Measurements from ENCODE around the gene PUS10. TPM values are rescaled to one million over a fixed set of nuclear protein-coding genes. Genes with fewer than 3 reads are reported as not detected.

Gene PUS10
- polyA plus RNA-seq, 2 of the 4 experiments (the other 2 are of a cell fraction): 3.3 to 9.3 TPM

- 45% methylated on average over 2 of the region's 2 CpGs for WGBS (ENCODE audit: missing lambda C conversion rate)
- ATAC-seq: peak in 1 of 2 experiments; percentile 33; a peak in 3 of 6 replicates
- DNase-seq (ENCODE audit: low read depth in 1 of 2, low spot score in 1 of 2): peak in 1 of 2 experiments; percentile 36
- H3K9me3 ChIP-seq: no peaks in the 10 kb centered on the region
- ChIA-PET CTCF (no interaction called here), POLR2A (no interaction called here)
- no peak overlapping the region for H3K27ac ChIP-seq
- no peak overlapping the region for H3K4me3 ChIP-seq
- H3K4me2 ChIP-seq: no peak overlapping the region
- H3K4me1 ChIP-seq: no peaks in the 10 kb centered on the region
- peak; percentile 18 for FAIRE-seq
- TF ChIP-seq BHLHE40 (IDR thresholded peaks at IDR 0.05; ENCODE audit: low read depth, low read length) (no peak), JUNB (IDR thresholded peaks at IDR 0.05) (no peak), KDM1A (IDR thresholded peaks at IDR 0.05; ENCODE audit: low read depth) (no peak), PHF8 (IDR thresholded peaks at IDR 0.05; ENCODE audit: borderline replicate concordance, low read depth) (no peak), SREBF2 (IDR thresholded peaks at IDR 0.05) (no peak), RCOR1 (IDR thresholded peaks at IDR 0.05; ENCODE audit: low read depth, low read length) (no peak), HMGXB4 (CRISPR knock-in tag; IDR thresholded peaks at IDR 0.05; ENCODE audit: borderline replicate concordance) (no peak)
- TF ChIP-seq, protein P1, sequence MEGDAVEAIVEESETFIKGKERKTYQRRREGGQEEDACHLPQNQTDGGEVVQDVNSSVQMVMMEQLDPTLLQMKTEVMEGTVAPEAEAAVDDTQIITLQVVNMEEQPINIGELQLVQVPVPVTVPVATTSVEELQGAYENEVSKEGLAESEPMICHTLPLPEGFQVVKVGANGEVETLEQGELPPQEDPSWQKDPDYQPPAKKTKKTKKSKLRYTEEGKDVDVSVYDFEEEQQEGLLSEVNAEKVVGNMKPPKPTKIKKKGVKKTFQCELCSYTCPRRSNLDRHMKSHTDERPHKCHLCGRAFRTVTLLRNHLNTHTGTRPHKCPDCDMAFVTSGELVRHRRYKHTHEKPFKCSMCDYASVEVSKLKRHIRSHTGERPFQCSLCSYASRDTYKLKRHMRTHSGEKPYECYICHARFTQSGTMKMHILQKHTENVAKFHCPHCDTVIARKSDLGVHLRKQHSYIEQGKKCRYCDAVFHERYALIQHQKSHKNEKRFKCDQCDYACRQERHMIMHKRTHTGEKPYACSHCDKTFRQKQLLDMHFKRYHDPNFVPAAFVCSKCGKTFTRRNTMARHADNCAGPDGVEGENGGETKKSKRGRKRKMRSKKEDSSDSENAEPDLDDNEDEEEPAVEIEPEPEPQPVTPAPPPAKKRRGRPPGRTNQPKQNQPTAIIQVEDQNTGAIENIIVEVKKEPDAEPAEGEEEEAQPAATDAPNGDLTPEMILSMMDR (IDR thresholded peaks at IDR 0.05): no peak
These were observed 37.5 kb upstream of the PUS10 start for GRCh38 chr2:61055557-61055956.

GRCh38 chr2:61045999-61046398 is 27.9 kb upstream of the PUS10 start:
- Histone ChIP-seq H3K4me1 (no peaks in the 10 kb centered on the region; the same call in 2 of the 3 replicates), H3K27ac (no peak overlapping the region), H3K4me3 (no peak overlapping the region), H3K9me3 (no peaks in the 10 kb centered on the region), H3K4me2 (no peak overlapping the region)
- DNase-seq (ENCODE audit: low read depth in 1 of 2, low spot score in 1 of 2) (no peak), FAIRE-seq (peak; percentile 51), ATAC-seq (no peak)
- TF ChIP-seq HES2 (IDR thresholded peaks at IDR 0.05) (no peak), NR3C1 (IDR thresholded peaks at IDR 0.05) (no peak), NPAS2 (CRISPR knock-in tag; IDR thresholded peaks at IDR 0.05; ENCODE audit: borderline replicate concordance) (no peak), ATOH8 (CRISPR knock-in tag; IDR thresholded peaks at IDR 0.05; ENCODE audit: low read depth) (no peak), POLR2AphosphoS2 (conservative IDR thresholded peaks at IDR 0.05; ENCODE audit: low read length) (no peak), EHF (CRISPR knock-in tag; IDR thresholded peaks at IDR 0.05) (no peak), HEYL (CRISPR knock-in tag; IDR thresholded peaks at IDR 0.05) (no peak), HMGXB4 (CRISPR knock-in tag; IDR thresholded peaks at IDR 0.05; ENCODE audit: borderline replicate concordance) (no peak), RARB (CRISPR knock-in tag; IDR thresholded peaks at IDR 0.05) (no peak), JUNB (IDR thresholded peaks at IDR 0.05) (no peak), TP53 (CRISPR knock-in tag; IDR thresholded peaks at IDR 0.05) (no peak), SMC3 (IDR thresholded peaks at IDR 0.05) (no peak), HDAC2 (IDR thresholded peaks at IDR 0.05) (no peak), MYC (IDR thresholded peaks at IDR 0.05; ENCODE audit: borderline replicate concordance, low read length) (no peak), CHD4 (IDR thresholded peaks at IDR 0.05; ENCODE audit: borderline replicate concordance) (no peak), FOSB (CRISPR knock-in tag; IDR thresholded peaks at IDR 0.05) (no peak), RFX5 (IDR thresholded peaks at IDR 0.05) (no peak)
- CTCF ChIA-PET: no interaction called here
- 71% methylated on average over 4 of the region's 4 CpGs for WGBS (ENCODE audit: missing lambda C conversion rate)
- POLR2A ChIA-PET: no interaction called here

Data from A549 (cell line).